H9 (cell line): ENCODE data around the gene SFTPB. TPM values are rescaled to one million over a fixed set of nuclear protein-coding genes. Genes with fewer than 3 reads are reported as not detected.

ENCODE experiments used
- DNase-seq: peaks from one replicate; pipeline ENCODE4 v3.0.0-alpha.2; 2017
- H2AFZ ChIP-seq: one replicate; pipeline ENCODE4 v1.6.1; 2013; ENCODE audit warnings: mild to moderate bottlenecking, low read length, control low read depth, moderate library complexity
- H2AK5ac ChIP-seq: 2 replicates; pipeline ENCODE4 v1.6.1; 2013; ENCODE audit warnings: low read length, control low read depth, mixed read lengths; ENCODE audit not compliant: insufficient read length
- H2BK120ac ChIP-seq: one replicate; pipeline ENCODE4 v1.6.1; 2013; ENCODE audit warnings: low read depth, mild to moderate bottlenecking, low read length, control low read depth, inconsistent platforms; ENCODE audit not compliant: poor library complexity, severe bottlenecking
- H2BK12ac ChIP-seq: 2 replicates; pipeline ENCODE4 v1.6.1; 2013; ENCODE audit warnings: low read length, control low read depth, mixed read lengths, low read depth; ENCODE audit not compliant: insufficient read length
- H2BK15ac ChIP-seq: 2 replicates; pipeline ENCODE4 v1.6.1; 2013; ENCODE audit warnings: low read depth, low read length, control low read depth
- H2BK20ac ChIP-seq: one replicate; pipeline ENCODE4 v1.6.1; 2013; ENCODE audit warnings: low read depth, mild to moderate bottlenecking, low read length, control low read depth, inconsistent platforms; ENCODE audit not compliant: poor library complexity, severe bottlenecking
- H2BK5ac ChIP-seq: 2 replicates; pipeline ENCODE4 v1.6.1; 2013; ENCODE audit warnings: low read length, control low read depth, mixed read lengths; ENCODE audit not compliant: insufficient read length
- H3K14ac ChIP-seq: 2 replicates; pipeline ENCODE4 v1.6.1; 2013; ENCODE audit warnings: low read length, control low read depth; ENCODE audit not compliant: insufficient read depth
- H3K18ac ChIP-seq: 2 replicates; pipeline ENCODE4 v1.6.1; 2013; ENCODE audit warnings: low read depth, mild to moderate bottlenecking, mixed read lengths, low read length, control low read depth; ENCODE audit not compliant: insufficient read length
- H3K23ac ChIP-seq: 2 replicates; pipeline ENCODE4 v1.6.1; 2013; ENCODE audit warnings: low read length, control low read depth, mixed read lengths, low read depth; ENCODE audit not compliant: insufficient read length
- H3K23me2 ChIP-seq: 2 replicates; pipeline ENCODE4 v1.6.1; 2013; ENCODE audit warnings: low read depth, mild to moderate bottlenecking, mixed read lengths, low read length, control low read depth; ENCODE audit not compliant: insufficient read length, poor library complexity, severe bottlenecking
- H3K27ac ChIP-seq: 2 replicates; pipeline ENCODE4 v1.5.1; 2013; ENCODE audit warnings: low read length, control low read depth, mixed read lengths, low read depth; ENCODE audit not compliant: insufficient read length
- H3K27me3 ChIP-seq: 2 replicates; pipeline ENCODE4 v1.6.1; 2013; ENCODE audit warnings: low read length, control low read depth, inconsistent platforms; ENCODE audit not compliant: insufficient read depth
- H3K4ac ChIP-seq: 2 replicates; pipeline ENCODE4 v1.6.1; 2013; ENCODE audit warnings: low read depth, mild to moderate bottlenecking, control low read depth, inconsistent platforms, low read length, moderate library complexity
- H3K4me1 ChIP-seq: 2 replicates; pipeline ENCODE4 v1.6.1; 2013; ENCODE audit warnings: low read length, control low read depth, inconsistent platforms; ENCODE audit not compliant: insufficient read depth
- H3K4me2 ChIP-seq: 2 replicates; pipeline ENCODE4 v1.6.1; 2013; ENCODE audit warnings: low read length, control low read depth, mixed read lengths; ENCODE audit not compliant: insufficient read length, insufficient read depth
- H3K56ac ChIP-seq: 2 replicates; pipeline ENCODE4 v1.6.1; 2013; ENCODE audit warnings: low read depth, mild to moderate bottlenecking, mixed read lengths, low read length, control low read depth; ENCODE audit not compliant: insufficient read length
- H3K79me1 ChIP-seq: 2 replicates; pipeline ENCODE4 v1.6.1; 2013; ENCODE audit warnings: low read depth, mild to moderate bottlenecking, moderate library complexity, low read length, control low read depth, inconsistent platforms; ENCODE audit not compliant: insufficient read depth, poor library complexity, severe bottlenecking
- H3K79me2 ChIP-seq: 2 replicates; pipeline ENCODE4 v1.6.1; 2013; ENCODE audit warnings: low read length, control low read depth, inconsistent platforms; ENCODE audit not compliant: insufficient read depth
- H3K9ac ChIP-seq: 2 replicates; pipeline ENCODE4 v1.6.1; 2013; ENCODE audit warnings: low read length, control low read depth, mixed read lengths; ENCODE audit not compliant: insufficient read length; ENCODE audit errors: extremely low read depth
- H3K9me3 ChIP-seq: one replicate; pipeline ENCODE4 v1.6.1; 2013; ENCODE audit warnings: low read depth, low read length, inconsistent platforms; ENCODE audit not compliant: control insufficient read depth
- H3T11ph ChIP-seq: one replicate; pipeline ENCODE4 v1.6.1; 2013; ENCODE audit warnings: mild to moderate bottlenecking, low read length, control low read depth, inconsistent platforms
- H4K20me1 ChIP-seq: one replicate; pipeline ENCODE4 v1.6.1; 2013; ENCODE audit not compliant: control insufficient read depth, insufficient read length, insufficient read depth
- H4K5ac ChIP-seq: 2 replicates; pipeline ENCODE4 v1.6.1; 2013; ENCODE audit warnings: low read depth, mild to moderate bottlenecking, mixed read lengths, low read length, control low read depth; ENCODE audit not compliant: insufficient read length
- H4K8ac ChIP-seq: replicated peaks from 2 replicates; pipeline ENCODE4 v1.6.1; 2013; ENCODE audit warnings: low read length, control low read depth, mixed read lengths, low read depth; ENCODE audit not compliant: insufficient read length
- H4K91ac ChIP-seq: 2 replicates; pipeline ENCODE4 v1.6.1; 2013; ENCODE audit warnings: low read depth, mild to moderate bottlenecking, moderate library complexity, mixed read lengths, low read length, control low read depth; ENCODE audit not compliant: insufficient read length
- H3K27ac Mint-ChIP-seq, 3 experiments: 2 replicates in 2 of 3; 3 replicates in 1 of 3; pipeline ENCODE4 v1.8.0; 2020 to 2021; ENCODE audit warnings: mixed read lengths in 3 of 3, mild to moderate bottlenecking in 1 of 3, moderate library complexity in 1 of 3
- H3K27me3 Mint-ChIP-seq: 2 replicates; pipeline ENCODE4 v1.8.0; 2021; ENCODE audit warnings: low read depth, mild to moderate bottlenecking, moderate library complexity, mixed read lengths
- H3K36me3 Mint-ChIP-seq, 3 experiments: 2 replicates in 2 of 3; 3 replicates in 1 of 3; pipeline ENCODE4 v1.8.0; 2020 to 2021; ENCODE audit warnings: low read depth in 3 of 3, mixed read lengths in 3 of 3; ENCODE audit not compliant: insufficient read depth in 1 of 3
- H3K4me1 Mint-ChIP-seq, 2 experiments: 2 replicates each; pipeline ENCODE4 v1.8.0; 2020; ENCODE audit warnings: mixed read lengths in 2 of 2
- H3K4me3 Mint-ChIP-seq, 2 experiments: 2 replicates in 1 of 2; 3 replicates in 1 of 2; pipeline ENCODE4 v1.8.0; 2020 to 2021; ENCODE audit warnings: mild to moderate bottlenecking in 2 of 2, mixed read lengths in 2 of 2, moderate library complexity in 1 of 2
- H3K9me3 Mint-ChIP-seq, 2 experiments: 2 replicates in 1 of 2; 3 replicates in 1 of 2; pipeline ENCODE4 v1.8.0; 2020; ENCODE audit warnings: mild to moderate bottlenecking in 2 of 2, mixed read lengths in 2 of 2, moderate library complexity in 1 of 2
- CTCF ChIP-seq: fragments of 200-600 bp; sonication (generic); conservative IDR thresholded peaks from 3 replicates; pipeline ENCODE4 v1.8.0; 2021; ENCODE audit warnings: antibody characterized with exemption, mild to moderate bottlenecking
- WGBS: extraction: QIAGEN DNeasy Blood & Tissue Kit; methylation state at CpG from one replicate; pipeline ENCODE4 v1.1.7; 2013; ENCODE audit warnings: missing lambda C conversion rate, low lambda C conversion rate, mixed read lengths; ENCODE audit not compliant: insufficient read length; ENCODE audit errors: extremely low coverage; 5-methylcytosine and 5-hydroxymethylcytosine counted together
- total RNA-seq: library from RNA; stranded (reverse); gene quantifications from 2 replicates; pipeline ENCODE4 v1.2.1, GENCODE V29; 2021

Gene SFTPB
- total RNA-seq, 1 experiment from 2014 or later, result not detected

DNA sequence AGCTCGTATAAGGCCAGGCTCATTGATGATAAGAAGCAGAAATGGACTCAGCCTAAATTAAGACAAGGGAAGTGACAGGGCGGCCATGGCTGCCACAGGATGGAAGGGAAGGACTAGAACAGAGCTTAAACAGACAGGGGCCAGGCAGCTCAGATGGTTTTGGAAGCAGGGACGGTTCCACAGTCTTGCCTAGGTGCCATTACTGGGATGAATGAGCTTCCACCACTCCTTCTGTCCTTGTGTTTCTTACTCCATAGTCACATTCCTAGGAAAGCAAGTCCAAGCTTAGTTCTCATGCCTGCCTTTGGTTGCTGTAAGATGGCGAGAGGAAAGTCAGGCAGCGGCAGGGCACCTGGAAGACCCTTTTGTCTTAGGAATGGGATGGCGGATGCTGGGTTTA is 38.1 kb upstream of the SFTPB start:
- Histone ChIP-seq H2BK20ac (no peak overlapping the region), H3K18ac (no peak overlapping the region), H3K23me2 (no peaks in the 10 kb centered on the region), H3K79me1 (no peaks in the 10 kb centered on the region), H3K23ac (no peak overlapping the region), H3K14ac (no peak overlapping the region), H4K91ac (no peak overlapping the region), H2BK15ac (no peak overlapping the region), H2BK120ac (no peak overlapping the region), H3K27me3 (peaks cover 3% of the 10 kb centered on the region; the same call in 1 of the 2 replicates), H3K27ac (no peak overlapping the region), H2AFZ (no peak overlapping the region), H4K20me1 (no peaks in the 10 kb centered on the region), H2BK5ac (no peak overlapping the region), H3K4ac (no peak overlapping the region), H3K56ac (no peak overlapping the region), H4K8ac (no peak overlapping the region), H3T11ph (no peak overlapping the region), H3K9me3 (no peaks in the 10 kb centered on the region), H2AK5ac (no peak overlapping the region), H3K4me1 (no peaks in the 10 kb centered on the region; the same call in 1 of the 2 replicates), H3K4me2 (no peak overlapping the region), H3K79me2 (no peaks in the 10 kb centered on the region), H3K9ac (no peak overlapping the region), H4K5ac (no peak overlapping the region), H2BK12ac (no peak overlapping the region)
- H3K27me3 Mint-ChIP-seq, result peaks cover 18% of the 10 kb centered on the region
- H3K36me3 Mint-ChIP-seq, result no peaks in the 10 kb centered on the region
- H3K9me3 Mint-ChIP-seq, result no peaks in the 10 kb centered on the region; a peak in 1 of 5 replicates
- no peak overlapping the region for H3K27ac Mint-ChIP-seq
- no peak for DNase-seq
- no CpG with 5 or more reads among the region's 6 CpGs for WGBS
- peaks cover 19 to 23% of the 10 kb centered on the region in 2 experiments for H3K4me1 Mint-ChIP-seq
- TF ChIP-seq CTCF, result no peak
- no peak overlapping the region for H3K4me3 Mint-ChIP-seq
